ENCODE measurements around the gene STK17B. TPM values are rescaled to one million over a fixed set of nuclear protein-coding genes. Genes with fewer than 3 reads are reported as not detected.

STK17B gene
- total RNA-seq, 4 donors from 2014 or later = 3.6 to 21.1 (median 11.9) TPM

DNA sequence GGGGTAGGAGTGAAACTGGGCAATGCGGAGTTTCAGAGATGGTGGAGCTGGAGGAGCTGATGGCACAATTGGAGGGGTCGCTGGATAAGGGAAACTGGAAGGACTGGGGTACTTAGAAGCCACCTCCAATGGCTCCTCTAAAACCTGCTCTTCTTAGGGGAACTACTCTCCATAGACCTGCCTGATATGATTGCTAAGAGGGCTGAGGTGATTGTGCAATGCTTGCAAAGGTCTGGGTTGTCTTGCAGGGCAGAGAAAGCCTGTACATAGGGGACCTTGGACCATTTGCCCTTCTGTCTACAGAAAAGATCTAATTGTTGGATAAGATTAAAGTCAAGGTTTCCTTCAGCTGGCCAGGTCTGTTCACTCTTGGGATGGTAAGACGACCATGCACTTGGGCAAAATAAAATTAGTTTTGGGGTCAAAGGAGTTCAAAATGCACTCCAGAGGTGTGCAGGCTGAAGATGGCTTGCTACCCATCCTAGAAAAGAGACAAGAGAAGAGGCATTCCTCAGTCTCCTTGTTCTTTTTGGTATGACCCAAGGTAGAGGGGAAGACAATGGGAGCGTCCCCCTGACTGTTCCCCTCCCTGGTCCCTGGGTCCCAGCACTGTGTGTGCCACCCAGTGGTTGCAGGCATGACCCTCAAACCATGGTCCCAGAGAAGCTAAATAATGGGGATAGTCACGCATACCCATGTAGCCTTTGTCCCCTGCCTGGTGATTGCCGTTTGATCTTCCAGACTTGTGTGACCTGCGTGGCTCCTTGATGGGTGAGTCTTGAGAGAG is 41.1 kb downstream of the STK17B start:
- WGBS, 2 donors (ENCODE audit: low coverage in 1 of 2) = 91 to 93% methylated on average over 5 to 6 of the region's 7 CpGs
- H3K36me3 ChIP-seq = no peaks in the 10 kb centered on the region
- no peaks in the 10 kb centered on the region for H3K4me1 ChIP-seq
- ATAC-seq = no peak
- peaks cover 0 to 41% (median 0%) of the 10 kb centered on the region in 3 donors for H3K9me3 ChIP-seq
- H3K27ac ChIP-seq = no peak overlapping the region
- no peaks in the 10 kb centered on the region for H3K27me3 ChIP-seq
- H3K4me3 ChIP-seq = no peak overlapping the region
- TF ChIP-seq, protein P1, sequence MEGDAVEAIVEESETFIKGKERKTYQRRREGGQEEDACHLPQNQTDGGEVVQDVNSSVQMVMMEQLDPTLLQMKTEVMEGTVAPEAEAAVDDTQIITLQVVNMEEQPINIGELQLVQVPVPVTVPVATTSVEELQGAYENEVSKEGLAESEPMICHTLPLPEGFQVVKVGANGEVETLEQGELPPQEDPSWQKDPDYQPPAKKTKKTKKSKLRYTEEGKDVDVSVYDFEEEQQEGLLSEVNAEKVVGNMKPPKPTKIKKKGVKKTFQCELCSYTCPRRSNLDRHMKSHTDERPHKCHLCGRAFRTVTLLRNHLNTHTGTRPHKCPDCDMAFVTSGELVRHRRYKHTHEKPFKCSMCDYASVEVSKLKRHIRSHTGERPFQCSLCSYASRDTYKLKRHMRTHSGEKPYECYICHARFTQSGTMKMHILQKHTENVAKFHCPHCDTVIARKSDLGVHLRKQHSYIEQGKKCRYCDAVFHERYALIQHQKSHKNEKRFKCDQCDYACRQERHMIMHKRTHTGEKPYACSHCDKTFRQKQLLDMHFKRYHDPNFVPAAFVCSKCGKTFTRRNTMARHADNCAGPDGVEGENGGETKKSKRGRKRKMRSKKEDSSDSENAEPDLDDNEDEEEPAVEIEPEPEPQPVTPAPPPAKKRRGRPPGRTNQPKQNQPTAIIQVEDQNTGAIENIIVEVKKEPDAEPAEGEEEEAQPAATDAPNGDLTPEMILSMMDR (IDR thresholded peaks at IDR 0.05) = no peak
- TF ChIP-seq EP300 (IDR thresholded peaks at IDR 0.05) = no peak
- no peak for TF ChIP-seq POLR2AphosphoS5 (IDR thresholded peaks at IDR 0.05)
- TF ChIP-seq POLR2A (IDR thresholded peaks at IDR 0.05) = no peak

DNA sequence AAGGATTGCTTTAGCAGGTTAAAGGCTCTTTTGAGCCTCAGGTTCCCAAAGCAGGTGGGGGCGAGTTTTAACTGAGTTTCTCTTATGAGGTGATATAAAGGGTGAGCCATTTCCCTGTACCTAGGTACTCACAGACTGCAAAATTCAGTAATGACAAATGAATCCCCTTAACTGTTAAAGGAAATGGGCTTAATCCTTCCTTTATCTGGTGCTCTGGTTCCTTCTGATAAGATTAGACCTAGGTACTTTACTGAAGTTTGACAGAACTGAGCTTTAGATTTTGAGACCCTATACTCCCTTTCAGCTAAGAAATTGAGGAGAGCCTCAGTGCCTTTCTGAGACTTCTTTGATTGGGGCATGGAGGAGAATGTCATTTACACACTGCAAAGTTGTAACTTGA is 42.6 kb downstream of the STK17B start:
- 80 to 88% methylated on average over 1 of the region's 1 CpG for WGBS, 2 donors (ENCODE audit: low coverage in 1 of 2)
- ATAC-seq = no peak

DNA sequence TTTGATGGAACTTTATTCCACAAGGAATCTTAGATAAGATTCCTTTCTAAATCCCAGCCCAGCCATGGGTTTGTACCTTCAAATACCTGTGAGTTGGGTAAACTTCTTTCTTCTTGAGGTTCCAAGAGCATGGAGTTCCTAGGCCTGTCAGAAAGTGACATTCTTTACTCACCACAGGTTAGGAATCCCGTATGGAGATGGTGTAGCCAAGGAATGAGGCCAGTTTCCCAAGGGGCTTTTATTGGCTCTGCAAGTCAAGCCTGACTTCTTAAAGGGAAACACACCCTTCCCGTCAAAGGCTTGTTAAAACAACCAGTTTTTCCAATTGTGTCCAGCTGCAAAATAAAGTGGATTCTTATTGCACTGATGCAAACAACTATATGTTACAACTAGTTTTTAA is 45.8 kb downstream of the STK17B start:
- Histone ChIP-seq H3K4me3 (no peak overlapping the region), H3K27me3 (no peaks in the 10 kb centered on the region), H3K27ac (no peak overlapping the region), H3K9me3 (peaks cover 0 to 16% (median 0%) of the 10 kb centered on the region in 3 donors), H3K4me1 (no peaks in the 10 kb centered on the region), H3K36me3 (no peaks in the 10 kb centered on the region)
- ATAC-seq = no peak
- 36% methylated on average over 2 of the region's 2 CpGs for WGBS, 2 donors (ENCODE audit: low coverage in 1 of 2)
- TF ChIP-seq EP300 (IDR thresholded peaks at IDR 0.05) = no peak
- TF ChIP-seq, protein P1 (IDR thresholded peaks at IDR 0.05) = no peak

More for the DNA sequence above, 42.6 kb downstream of the STK17B start:
- Histone ChIP-seq H3K27ac (no peak overlapping the region), H3K4me3 (no peak overlapping the region), H3K9me3 (peaks cover 0 to 41% (median 0%) of the 10 kb centered on the region in 3 donors), H3K36me3 (no peaks in the 10 kb centered on the region), H3K4me1 (no peaks in the 10 kb centered on the region), H3K27me3 (no peaks in the 10 kb centered on the region)
- TF ChIP-seq, protein P1 (IDR thresholded peaks at IDR 0.05) = no peak
- TF ChIP-seq EP300 (IDR thresholded peaks at IDR 0.05) (no peak), POLR2A (IDR thresholded peaks at IDR 0.05) (no peak), POLR2AphosphoS5 (IDR thresholded peaks at IDR 0.05) (no peak)

DNA sequence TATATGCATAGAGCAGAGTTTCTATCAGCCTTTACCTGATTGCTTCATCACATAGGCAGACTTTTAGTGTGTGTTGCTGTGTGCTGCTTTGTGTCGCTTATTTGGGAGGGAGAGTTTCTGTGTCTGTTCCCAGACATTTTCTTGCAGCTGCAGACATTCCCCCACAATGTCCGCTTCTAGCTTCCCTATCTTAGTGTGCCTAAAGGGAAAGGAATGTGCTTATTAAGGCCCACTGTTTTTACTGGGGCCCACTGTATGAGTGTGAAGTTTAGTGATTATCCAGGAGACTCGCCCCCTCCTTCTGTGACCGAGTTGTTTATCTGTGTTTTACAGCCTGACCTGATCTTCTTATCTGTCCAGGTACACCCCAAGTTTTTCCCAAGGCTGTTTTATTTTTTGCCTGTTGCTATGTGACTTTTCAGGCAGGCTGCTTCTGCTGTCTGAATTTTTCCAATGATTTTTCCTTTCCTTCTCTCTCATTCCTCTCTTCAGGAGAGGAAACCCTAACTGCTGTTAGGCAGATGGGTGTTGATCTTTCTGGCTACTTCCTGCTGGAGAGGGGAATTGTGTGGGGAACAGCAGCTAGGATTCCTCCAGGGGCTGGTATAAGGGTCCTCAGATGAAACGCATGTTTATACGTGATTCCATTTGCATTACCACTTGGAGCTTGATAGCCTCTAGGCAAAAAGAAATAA is 47.6 kb downstream of the STK17B start:
- Histone ChIP-seq H3K36me3 (no peaks in the 10 kb centered on the region), H3K27me3 (no peaks in the 10 kb centered on the region), H3K9me3 (no peaks in the 10 kb centered on the region), H3K27ac (no peak overlapping the region), H3K4me1 (no peaks in the 10 kb centered on the region), H3K4me3 (no peak overlapping the region)
- ATAC-seq = no peak
- TF ChIP-seq POLR2A (IDR thresholded peaks at IDR 0.05) (no peak), POLR2AphosphoS5 (IDR thresholded peaks at IDR 0.05) (no peak)
- TF ChIP-seq, protein P1 (IDR thresholded peaks at IDR 0.05) = no peak
- WGBS, 2 donors (ENCODE audit: low coverage in 1 of 2) = 62 to 70% methylated on average over 2 to 6 of the region's 6 CpGs

DNA sequence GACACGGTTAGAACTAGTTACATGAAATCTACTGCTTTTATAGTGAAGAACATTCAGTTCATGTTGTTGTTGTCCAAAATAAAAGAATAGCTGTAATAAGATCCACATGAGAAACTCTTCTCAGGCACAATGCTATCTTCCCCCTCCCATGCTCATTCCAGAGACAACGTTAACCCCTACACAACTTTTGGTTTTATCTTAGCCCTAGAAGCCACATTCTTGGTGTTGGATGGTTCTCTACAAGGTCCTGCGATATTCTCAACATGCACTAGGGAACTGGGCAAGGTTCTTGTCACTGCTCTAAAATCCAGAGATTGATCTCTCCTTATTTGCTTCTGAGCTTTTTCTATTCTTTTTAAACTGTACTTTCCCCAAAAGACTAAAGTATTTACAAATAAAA is 51.5 kb downstream of the STK17B start:
- TF ChIP-seq EP300 (IDR thresholded peaks at IDR 0.05) = no peak
- no peak for TF ChIP-seq POLR2A (IDR thresholded peaks at IDR 0.05)
- TF ChIP-seq, protein P1 (IDR thresholded peaks at IDR 0.05) = no peak
- no peak for TF ChIP-seq POLR2AphosphoS5 (IDR thresholded peaks at IDR 0.05)
- no peak overlapping the region for H3K4me3 ChIP-seq
- no peak overlapping the region for H3K27ac ChIP-seq
- no peaks in the 10 kb centered on the region for H3K36me3 ChIP-seq
- no peaks in the 10 kb centered on the region for H3K9me3 ChIP-seq
- H3K27me3 ChIP-seq = no peaks in the 10 kb centered on the region
- WGBS, 2 donors (ENCODE audit: low coverage in 1 of 2) = 80 to 81% methylated on average over 3 of the region's 3 CpGs
- H3K4me1 ChIP-seq = no peaks in the 10 kb centered on the region
- ATAC-seq = no peak

Data from gastroesophageal sphincter (tissue), 4 donors.